ENCODE data around the gene FAM167B. TPM values are rescaled to one million over a fixed set of nuclear protein-coding genes. Genes with fewer than 3 reads are reported as not detected.

Gene FAM167B
- total RNA-seq, 1 experiment from 2014 or later: 1.5 TPM

GRCh38 chr1:32224285-32224684, 22.7 kb upstream of the FAM167B start:
- Histone ChIP-seq H3K79me1 (ENCODE audit: insufficient read depth, low read depth, low read length, poor library complexity, severe bottlenecking) (no peaks in the 10 kb centered on the region), H3K4me1 (ENCODE audit: insufficient read depth, low read length) (peaks cover 7% of the 10 kb centered on the region; the same call in 1 of the 2 replicates), H4K20me1 (ENCODE audit: control insufficient read depth, insufficient read depth, insufficient read length) (no peaks in the 10 kb centered on the region), H3K9ac (ENCODE audit: extremely low read depth, insufficient read length, low read length) (no peak overlapping the region), H3K23me2 (ENCODE audit: insufficient read length, low read depth, low read length, poor library complexity, severe bottlenecking) (peaks cover 7% of the 10 kb centered on the region), H3K14ac (ENCODE audit: insufficient read depth, low read length) (no peak overlapping the region), H3K9me3 (ENCODE audit: control insufficient read depth, low read depth, low read length) (no peaks in the 10 kb centered on the region), H2BK120ac (ENCODE audit: low read depth, low read length, poor library complexity, severe bottlenecking) (no peak overlapping the region), H3T11ph (ENCODE audit: low read length) (no peak overlapping the region), H3K27me3 (ENCODE audit: insufficient read depth, low read length) (no peaks in the 10 kb centered on the region), H2AK5ac (ENCODE audit: insufficient read length, low read length) (no peak overlapping the region), H3K56ac (ENCODE audit: insufficient read length, low read depth, low read length) (no peak overlapping the region), H4K91ac (ENCODE audit: insufficient read length, low read depth, low read length) (no peak overlapping the region), H4K8ac (replicated peaks; ENCODE audit: insufficient read length, low read depth, low read length) (peak overlapping the region; percentile 55), H2BK12ac (ENCODE audit: insufficient read length, low read depth, low read length) (no peak overlapping the region), H4K5ac (ENCODE audit: insufficient read length, low read depth, low read length) (no peak overlapping the region), H3K79me2 (ENCODE audit: insufficient read depth, low read length) (peaks cover 3% of the 10 kb centered on the region; the same call in 1 of the 2 replicates), H2BK20ac (ENCODE audit: low read depth, low read length, poor library complexity, severe bottlenecking) (no peak overlapping the region), H2BK5ac (ENCODE audit: insufficient read length, low read length) (no peak overlapping the region), H3K23ac (ENCODE audit: insufficient read length, low read depth, low read length) (no peak overlapping the region), H3K4me2 (ENCODE audit: insufficient read depth, insufficient read length, low read length) (no peak overlapping the region), H2BK15ac (ENCODE audit: low read depth, low read length) (no peak overlapping the region), H3K18ac (ENCODE audit: insufficient read length, low read depth, low read length) (no peak overlapping the region), H2AFZ (ENCODE audit: low read length) (no peak overlapping the region), H3K4ac (ENCODE audit: low read depth, low read length) (no peak overlapping the region), H3K27ac (ENCODE audit: insufficient read length, low read depth, low read length) (no peak overlapping the region)
- DNase-seq: no peak
- Mint-ChIP-seq H3K27ac (peak overlapping the region in 1 of 3 experiments; percentile 79; a peak in 2 of 7 replicates), H3K4me3 (peak overlapping the region; percentile 52 to 98), H3K36me3 (ENCODE audit: insufficient read depth in 1 of 3, low read depth in 3 of 3) (peaks cover 40 to 60% (median 58%) of the 10 kb centered on the region in 3 experiments), H3K9me3 (no peaks in the 10 kb centered on the region), H3K4me1 (peaks cover 17 to 25% of the 10 kb centered on the region in 2 experiments), H3K27me3 (ENCODE audit: low read depth) (no peaks in the 10 kb centered on the region)
- WGBS (ENCODE audit: extremely low coverage, insufficient read length, low lambda C conversion rate): no CpG with 5 or more reads among the region's 4 CpGs
- no peak for TF ChIP-seq CTCF (conservative IDR thresholded peaks at IDR 0.05)

All from H9 (cell line).